Neutrophil (primary cell): ENCODE results near the gene LIME1.

Experiments
- H3K27ac ChIP-seq: fragments of 200-600 bp; sonication (generic); 2 replicates; pipeline ENCODE4 v1.5.1; 2016; ENCODE audit warnings: mild to moderate bottlenecking, moderate library complexity
- H3K27me3 ChIP-seq: fragments of 200-600 bp; sonication (generic); 2 replicates; pipeline ENCODE4 v1.6.0; 2016; ENCODE audit warnings: mild to moderate bottlenecking
- H3K36me3 ChIP-seq: fragments of 200-600 bp; sonication (generic); 2 replicates; pipeline ENCODE4 v1.5.1; 2017
- H3K4me1 ChIP-seq, 2 experiments: fragments of 200-600 bp in 1 of 2; sonication (generic) in 1 of 2; 1 replicate in 1 of 2; 2 replicates in 1 of 2; pipeline versions ENCODE4 v1.5.1 to v1.6.1; 2013 to 2016; ENCODE audit warnings: low read depth in 1 of 2, low read length in 1 of 2, mild to moderate bottlenecking in 1 of 2, moderate library complexity in 1 of 2; ENCODE audit not compliant: control insufficient read depth in 1 of 2, insufficient read depth in 1 of 2
- H3K4me3 ChIP-seq, 2 experiments: fragments of 200-600 bp in 1 of 2; sonication (generic) in 1 of 2; 1 replicate in 1 of 2; 2 replicates in 1 of 2; pipeline ENCODE4 v1.5.1; 2013 to 2016; ENCODE audit warnings: low read depth in 1 of 2, low read length in 1 of 2, mild to moderate bottlenecking in 1 of 2, moderate library complexity in 1 of 2
- H3K9me3 ChIP-seq: fragments of 200-600 bp; sonication (generic); 2 replicates; pipeline ENCODE4 v1.5.1; 2016
- CTCF ChIP-seq: fragments of 200-600 bp; sonication (generic); IDR thresholded peaks from 2 replicates; pipeline ENCODE4 v1.5.1; 2016; ENCODE audit warnings: antibody characterized with exemption

The LIME1 gene

GRCh38 chr20:63765082-63765873 is 28.8 kb downstream of the LIME1 start:
- no peaks in the 10 kb centered on the region for H3K36me3 ChIP-seq
- no peaks in the 10 kb centered on the region for H3K9me3 ChIP-seq
- TF ChIP-seq CTCF = no peak
- H3K4me1 ChIP-seq = no peaks in the 10 kb centered on the region
- H3K27ac ChIP-seq = no peak overlapping the region
- H3K4me3 ChIP-seq = no peak overlapping the region
- H3K27me3 ChIP-seq = peaks cover 4% of the 10 kb centered on the region

- H3K4me3 ChIP-seq = no peak overlapping the region
- no peak overlapping the region for H3K27ac ChIP-seq
- H3K36me3 ChIP-seq = no peaks in the 10 kb centered on the region
- H3K4me1 ChIP-seq = no peaks in the 10 kb centered on the region
- H3K27me3 ChIP-seq = peaks cover 4% of the 10 kb centered on the region
- no peaks in the 10 kb centered on the region for H3K9me3 ChIP-seq
- no peak for TF ChIP-seq CTCF
Measured at GRCh38 chr20:63765902-63766301, 29.4 kb downstream of the LIME1 start.

- Histone ChIP-seq H3K4me3 (no peak overlapping the region), H3K27ac (no peak overlapping the region), H3K4me1 (no peaks in the 10 kb centered on the region), H3K9me3 (no peaks in the 10 kb centered on the region), H3K36me3 (no peaks in the 10 kb centered on the region), H3K27me3 (peaks cover 4% of the 10 kb centered on the region)
- no peak for TF ChIP-seq CTCF
Measured at GRCh38 chr20:63766695-63767426, 30.4 kb downstream of the LIME1 start.

- Histone ChIP-seq H3K27me3 (peaks cover under 1% of the 10 kb centered on the region), H3K4me1 (no peaks in the 10 kb centered on the region), H3K9me3 (no peaks in the 10 kb centered on the region), H3K36me3 (no peaks in the 10 kb centered on the region), H3K27ac (no peak overlapping the region), H3K4me3 (no peak overlapping the region)
- TF ChIP-seq CTCF = no peak
Measured at GRCh38 chr20:63767456-63767855, 31.0 kb downstream of the LIME1 start.

GRCh38 chr20:63767886-63768285 is 31.4 kb downstream of the LIME1 start:
- TF ChIP-seq CTCF = no peak
- Histone ChIP-seq H3K4me3 (no peak overlapping the region), H3K4me1 (no peaks in the 10 kb centered on the region), H3K27ac (no peak overlapping the region), H3K9me3 (no peaks in the 10 kb centered on the region), H3K27me3 (no peaks in the 10 kb centered on the region), H3K36me3 (no peaks in the 10 kb centered on the region)
